COLO668 (cell line): ENCODE results near the gene SLC6A19.

Experiments
- DNase-seq: peaks from one replicate; lab custom pipeline; 2025; ENCODE audit not compliant: unreplicated experiment; lab: John Stamatoyannopoulos, UW

SLC6A19 gene

DNA sequence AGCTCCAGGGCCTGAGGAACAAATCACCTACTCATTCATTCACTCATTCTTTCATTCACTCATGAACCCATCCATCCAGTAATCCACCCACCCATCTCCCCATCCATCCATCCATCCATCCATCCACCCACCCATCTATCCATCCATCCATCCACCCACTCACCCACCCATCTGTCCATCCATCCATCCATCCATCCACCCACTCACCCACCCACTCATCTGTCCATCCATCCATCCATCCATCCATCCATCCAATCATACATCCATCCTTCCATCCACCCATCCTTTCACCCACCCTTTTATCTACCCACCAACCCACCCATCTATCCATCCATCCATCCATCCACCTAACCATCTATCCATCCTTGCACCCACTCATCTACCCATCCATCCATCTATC lies 35.5 kb upstream of the SLC6A19 start:
- no peak for DNase-seq

DNA sequence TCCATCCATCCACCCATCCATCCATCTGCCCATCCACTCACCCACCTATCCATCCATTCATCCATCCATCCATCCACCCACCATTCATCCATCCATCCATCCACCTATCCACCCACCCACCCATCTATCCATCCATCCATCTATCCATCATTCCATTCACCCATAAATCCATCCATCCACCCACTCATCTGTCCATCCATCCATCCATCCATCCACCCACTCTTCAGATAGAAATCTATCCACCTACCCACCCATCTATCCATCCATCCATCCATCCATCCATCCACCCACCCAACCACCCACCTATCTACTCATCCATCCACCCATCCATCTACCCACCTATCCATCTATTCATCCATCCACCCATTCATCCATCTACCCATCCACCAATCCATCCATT lies 35.0 kb upstream of the SLC6A19 start:
- DNase-seq = no peak

DNA sequence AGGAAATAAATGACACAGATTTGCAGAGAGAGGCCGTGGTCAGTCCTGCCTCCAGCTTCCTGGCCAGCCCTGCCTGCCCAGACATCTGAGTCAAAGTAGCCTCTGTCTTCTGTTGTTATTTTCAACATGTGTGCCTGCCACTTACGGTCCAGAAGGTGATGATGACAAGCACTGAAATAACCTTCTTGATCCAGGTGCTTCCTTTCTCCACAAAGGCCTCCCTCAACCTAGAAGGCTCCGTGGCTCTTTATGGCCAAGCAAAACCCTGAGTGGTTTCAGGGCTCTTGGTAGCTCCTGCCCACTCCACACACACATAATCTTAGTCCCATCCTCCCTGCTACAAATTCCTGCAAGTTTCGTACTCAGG lies 34.1 kb upstream of the SLC6A19 start:
- no peak for DNase-seq

DNA sequence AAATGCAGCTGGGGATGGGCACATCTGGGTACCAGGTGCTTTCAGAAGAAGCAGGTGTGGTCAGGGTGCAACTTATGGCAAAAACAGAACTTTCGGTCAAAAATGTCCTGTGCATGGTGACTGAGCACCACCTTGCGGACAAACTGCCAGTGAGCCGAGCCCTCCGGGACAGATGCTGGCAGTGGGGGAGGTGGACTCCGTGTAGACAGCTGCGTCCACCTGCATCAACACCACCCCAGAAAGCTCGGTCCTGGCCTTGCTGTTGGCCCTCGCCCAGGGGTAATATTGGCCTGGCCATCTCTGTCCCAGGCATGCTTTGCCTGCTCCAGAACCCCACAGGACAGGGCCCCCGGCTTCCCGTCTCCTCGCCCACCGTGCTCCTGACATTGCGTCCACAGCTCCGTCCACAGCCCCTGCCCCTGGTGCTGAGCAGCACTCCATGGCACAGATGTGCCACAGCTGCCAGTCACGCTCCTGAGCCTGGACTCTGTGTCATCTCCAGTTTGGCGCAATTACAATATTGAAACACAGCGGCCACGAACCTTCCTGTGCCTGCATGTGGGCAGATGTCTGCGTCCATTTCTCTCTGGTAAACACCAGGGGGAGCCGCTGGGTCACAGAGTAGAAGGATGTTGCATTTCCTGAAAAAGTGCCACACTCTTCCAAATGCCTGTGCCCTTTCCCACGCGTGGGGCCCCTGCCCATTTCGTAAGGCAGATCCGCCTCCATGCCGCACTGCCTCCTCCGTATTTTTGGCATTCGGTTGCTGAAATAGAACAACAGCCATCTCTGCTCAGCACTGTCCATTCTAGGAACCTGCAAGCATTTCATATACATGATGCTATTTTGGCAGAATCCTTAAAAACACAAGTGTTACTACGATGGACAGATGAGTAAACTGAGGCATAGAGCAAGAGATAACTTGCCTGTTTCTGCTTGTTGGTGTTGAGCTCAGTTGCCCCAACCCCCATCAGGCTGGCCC lies 33.4 kb upstream of the SLC6A19 start:
- DNase-seq = peak; percentile 82

DNA sequence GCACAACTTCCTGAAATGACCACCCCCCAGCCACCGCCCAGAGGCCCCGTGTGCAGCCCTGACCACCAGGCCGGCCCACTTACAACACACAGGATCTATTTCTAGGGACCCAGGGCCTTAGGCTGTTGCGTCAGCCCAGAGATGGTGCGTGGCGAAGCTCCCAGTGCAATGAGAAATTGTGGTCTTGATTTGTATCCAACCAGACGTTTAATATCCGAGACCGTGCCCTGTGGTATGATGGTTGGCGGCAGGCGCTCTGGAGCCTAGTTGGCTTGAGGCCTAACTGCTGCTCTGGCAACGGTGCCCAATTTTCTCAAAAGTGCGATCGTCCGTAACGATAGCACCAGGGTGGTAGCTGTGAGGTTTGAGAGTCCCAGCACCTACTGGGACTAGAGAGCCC lies 32.6 kb upstream of the SLC6A19 start:
- DNase-seq = no peak

DNA sequence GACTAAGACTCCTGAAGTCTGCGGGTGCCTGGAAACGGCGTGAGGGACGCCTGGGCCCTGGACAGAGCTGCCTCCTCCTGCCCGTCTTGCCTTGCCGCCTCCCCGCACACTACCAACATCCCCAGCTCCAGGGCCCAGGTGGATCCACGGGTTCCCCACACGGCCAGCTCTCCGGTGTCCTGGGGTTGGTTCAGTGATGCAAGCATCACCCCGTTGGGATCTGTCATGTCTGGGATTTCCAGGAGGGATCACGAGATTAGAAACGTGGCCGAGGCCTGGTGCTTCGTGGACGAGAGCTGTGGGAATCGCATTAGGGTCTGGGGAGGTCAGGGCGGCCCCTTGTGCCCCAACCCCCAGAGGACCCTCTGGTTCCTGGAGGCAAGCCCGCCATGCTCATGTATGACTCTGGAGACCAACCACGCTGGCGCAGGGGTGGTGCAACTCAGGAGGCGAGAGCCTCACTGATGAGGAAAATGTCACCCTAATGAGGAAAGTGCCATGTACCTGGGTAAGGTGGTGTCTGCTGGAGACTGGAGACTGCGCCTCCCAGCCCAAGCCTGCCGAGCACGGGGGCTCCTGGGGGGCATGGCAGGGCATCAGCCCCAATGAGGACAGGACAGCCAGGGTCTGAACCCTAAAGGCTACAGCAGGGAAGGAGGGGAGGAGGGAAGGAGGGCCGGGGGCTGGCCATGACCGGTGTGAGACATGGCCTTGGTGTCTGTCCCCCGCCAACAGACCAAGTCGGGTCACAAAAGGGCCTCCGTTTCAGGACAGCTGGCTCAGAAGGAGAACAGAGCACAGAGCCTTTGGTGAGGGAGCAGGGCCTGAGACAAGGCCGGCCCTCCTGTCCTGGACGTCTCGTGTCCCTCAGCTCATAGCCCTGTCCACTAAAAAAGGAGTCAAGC lies 31.9 kb upstream of the SLC6A19 start:
- DNase-seq = no peak

DNA sequence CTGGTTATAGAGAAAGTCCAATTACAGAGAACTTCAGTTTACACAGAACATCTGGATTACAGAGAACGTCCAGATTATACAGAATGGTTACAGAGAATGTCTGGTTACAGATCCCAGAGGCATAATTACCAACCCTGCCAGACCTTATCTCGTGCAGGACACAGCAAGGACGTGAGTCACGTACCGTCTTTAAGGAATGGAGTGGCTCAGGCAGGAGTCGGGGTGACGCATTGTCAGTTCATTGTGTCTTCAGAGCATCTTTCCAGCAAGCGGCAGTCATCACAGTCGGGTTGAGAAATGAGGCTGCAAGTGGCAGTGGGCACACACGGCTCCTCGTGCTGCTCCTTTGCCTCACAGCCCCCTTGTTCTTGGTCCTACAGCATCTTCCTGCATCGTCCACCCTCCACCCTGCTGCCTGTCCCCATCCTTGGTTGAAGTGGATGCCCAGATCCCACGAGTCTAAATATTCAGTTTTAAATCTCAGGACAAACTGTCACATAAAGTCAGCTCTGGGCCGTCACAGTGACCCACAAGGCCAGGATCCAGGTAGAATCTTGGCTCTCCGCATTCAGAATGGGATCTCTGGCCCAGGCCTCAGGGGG lies 30.0 kb upstream of the SLC6A19 start:
- no peak for DNase-seq

DNA sequence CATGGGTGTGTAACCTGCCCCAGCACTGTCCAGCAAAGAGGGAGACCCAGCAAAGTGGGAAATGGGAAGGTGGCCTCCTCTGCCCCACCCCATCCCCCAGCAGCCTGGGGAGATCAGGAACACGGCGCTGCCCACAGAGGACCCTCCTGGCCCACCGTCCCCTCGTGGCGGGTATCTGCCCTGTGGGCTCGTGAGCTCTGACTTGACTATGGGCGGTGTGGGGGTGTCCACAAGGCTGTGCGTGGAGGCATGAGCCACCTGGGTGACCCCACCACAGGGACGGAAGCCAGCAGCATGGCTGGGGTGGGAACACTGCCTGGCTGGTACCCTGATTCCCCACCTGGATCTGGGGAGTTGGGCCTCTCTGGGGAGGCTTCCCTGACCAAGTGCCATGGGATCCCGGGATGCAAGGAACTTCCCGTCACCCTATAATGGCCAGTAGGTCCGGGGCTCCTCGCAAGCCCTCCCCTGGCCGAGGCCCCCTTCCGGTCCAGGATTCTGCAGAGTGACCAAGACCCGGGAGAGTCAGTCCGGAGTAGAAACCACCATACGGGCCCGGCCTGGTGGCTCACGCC lies 29.3 kb upstream of the SLC6A19 start:
- DNase-seq = no peak

DNA sequence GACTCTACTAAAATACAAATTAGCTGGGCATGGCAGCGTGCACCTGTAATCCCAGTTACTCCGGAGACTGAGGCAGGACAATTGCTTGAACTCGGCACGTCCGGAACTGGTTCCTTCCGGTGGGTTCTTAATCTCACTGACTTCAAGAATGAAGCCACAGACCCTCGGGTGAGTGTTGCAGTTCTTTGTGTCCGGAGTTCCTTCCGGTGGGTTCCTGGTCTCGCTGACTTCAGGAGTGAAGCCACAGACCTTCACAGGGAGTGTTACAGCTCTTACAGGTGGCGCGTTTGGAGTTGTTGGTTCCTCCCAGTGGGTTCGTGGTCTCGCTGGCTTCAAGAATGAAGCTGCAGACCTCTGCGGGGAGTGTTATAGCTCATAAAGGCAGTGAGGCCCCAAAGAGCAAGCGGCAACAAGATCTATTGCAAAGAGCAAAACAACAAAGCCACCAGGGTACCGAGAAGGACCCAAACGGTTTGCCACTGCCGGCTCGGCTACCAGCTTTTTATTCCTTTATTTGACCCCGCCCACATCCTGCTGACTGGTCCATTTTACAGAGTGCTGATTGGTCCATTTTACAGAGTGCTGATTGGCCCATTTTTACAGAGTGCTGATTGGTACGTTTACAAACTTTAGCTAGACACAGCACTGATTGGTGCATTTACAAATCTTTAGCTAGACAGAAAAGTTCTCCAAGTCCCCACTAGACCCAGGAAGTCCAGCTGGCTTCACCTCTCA lies 28.6 kb upstream of the SLC6A19 start:
- no peak for DNase-seq

DNA sequence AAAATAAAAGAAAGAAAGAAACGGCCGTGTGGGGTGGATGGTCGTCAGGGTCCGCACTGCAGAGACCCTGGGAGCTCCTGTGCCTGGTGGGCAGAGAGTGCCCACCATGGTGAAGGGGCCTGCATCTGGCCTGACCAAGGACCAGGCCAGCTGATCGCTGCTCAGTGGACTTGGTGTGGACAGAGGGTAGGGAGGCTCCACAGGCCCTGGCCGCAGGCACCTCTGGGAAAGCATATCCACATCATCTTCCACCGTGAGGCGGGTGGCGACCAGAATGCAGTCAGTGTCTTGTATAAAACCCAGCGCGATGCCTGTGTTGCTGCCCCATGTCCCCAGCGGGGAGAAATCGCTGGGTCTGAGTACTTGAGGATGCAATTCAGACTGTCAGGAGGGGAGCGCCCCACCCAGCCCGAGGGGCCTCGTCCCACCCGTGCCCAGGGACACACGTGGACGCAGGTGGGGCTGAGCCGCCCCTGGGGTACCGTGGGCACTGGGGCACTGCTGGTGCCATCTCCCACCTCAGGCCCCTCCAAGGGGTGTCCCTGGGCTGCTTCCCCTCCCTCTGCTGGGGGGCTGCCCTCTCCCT lies 27.8 kb upstream of the SLC6A19 start:
- no peak for DNase-seq

DNA sequence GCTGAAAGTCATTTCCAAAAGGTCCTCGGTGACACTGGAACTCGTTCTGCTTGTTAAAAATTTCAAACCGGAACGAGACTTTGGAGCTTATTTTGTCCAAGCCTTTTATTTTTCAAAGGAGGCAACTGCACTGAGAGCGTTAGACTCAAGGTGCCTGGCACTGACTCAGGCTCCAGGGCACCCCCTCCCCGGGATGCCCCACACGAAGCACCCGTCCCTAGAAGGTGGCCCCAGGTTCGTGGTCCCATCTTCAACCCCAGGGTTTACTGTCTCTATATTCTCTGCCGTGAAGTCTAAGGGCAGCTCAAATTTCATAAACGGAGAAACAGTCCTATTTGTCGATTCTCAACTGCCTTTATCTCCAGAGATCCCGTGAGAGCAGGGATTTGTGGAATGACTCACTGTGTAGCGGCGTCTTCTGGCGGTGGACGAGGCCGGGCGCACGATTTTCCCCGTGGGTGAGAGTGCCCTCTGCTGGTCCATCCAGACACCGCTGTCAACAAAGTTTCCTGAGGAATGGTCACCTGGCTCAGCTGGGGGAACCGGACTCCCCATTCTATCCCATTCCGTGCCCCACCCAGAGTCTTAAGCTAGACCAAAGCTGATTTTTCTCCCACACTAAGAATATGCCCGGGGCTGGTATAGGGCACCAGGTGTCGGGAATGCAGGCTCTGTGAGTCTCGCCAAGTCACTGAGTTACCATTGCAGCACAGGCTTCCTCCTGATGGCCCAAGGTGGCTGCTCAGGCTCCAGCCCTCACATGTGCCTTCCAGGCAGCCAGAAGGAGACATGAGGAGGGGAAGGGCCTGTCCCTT lies 27.1 kb upstream of the SLC6A19 start:
- peak; percentile 83 for DNase-seq

DNA sequence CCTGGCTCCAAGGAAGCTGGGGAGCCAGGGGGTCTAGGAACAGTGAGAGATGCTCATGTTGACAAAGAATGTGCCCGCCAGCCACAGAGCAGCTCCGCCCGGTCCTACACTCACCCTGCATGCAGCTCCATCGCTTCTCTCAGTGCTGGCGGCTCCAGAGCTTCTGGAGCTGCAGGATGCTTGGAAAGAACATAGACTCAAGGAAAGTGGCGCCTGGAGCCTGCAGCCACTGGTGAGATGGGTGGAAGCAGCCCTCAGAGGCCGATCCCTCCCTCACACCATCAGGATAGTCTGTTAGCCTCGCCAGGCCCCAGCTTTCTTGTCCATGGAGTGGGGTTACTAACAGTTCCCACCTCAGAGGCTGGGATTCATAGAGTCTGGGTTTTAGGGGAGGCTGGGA lies 26.4 kb upstream of the SLC6A19 start:
- no peak for DNase-seq

DNA sequence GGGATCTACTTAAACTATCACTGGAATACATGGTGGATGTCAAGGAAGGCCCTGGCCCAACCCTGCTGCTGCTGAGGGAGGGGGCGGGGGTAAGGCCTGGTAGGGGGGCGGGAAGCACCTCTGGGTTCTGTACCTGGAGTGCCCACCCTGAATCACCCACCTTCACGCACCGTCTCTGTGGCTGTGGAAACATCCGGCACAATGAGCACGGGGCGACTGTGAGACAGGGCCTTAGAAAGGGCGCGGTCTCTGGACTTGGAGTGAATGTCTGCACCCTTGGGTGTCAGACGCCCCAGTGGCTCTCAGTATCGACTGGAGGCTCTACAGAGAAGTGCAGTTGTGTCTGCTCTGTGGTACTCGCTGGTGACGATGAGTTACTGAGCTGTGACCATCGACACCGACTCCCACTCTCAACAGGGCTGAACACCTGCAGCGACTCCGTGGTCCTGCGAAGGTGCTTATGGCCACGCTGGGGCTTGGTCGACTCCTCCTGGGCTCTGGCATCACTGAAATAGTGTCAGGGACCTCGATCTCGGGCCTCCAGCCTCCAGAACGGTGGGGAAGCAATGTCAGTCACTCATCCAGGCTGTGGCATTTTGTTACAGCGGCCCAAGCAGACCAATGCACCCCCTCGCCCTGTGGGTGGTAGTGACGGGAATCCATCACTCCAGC lies 25.5 kb upstream of the SLC6A19 start:
- DNase-seq = no peak

DNA sequence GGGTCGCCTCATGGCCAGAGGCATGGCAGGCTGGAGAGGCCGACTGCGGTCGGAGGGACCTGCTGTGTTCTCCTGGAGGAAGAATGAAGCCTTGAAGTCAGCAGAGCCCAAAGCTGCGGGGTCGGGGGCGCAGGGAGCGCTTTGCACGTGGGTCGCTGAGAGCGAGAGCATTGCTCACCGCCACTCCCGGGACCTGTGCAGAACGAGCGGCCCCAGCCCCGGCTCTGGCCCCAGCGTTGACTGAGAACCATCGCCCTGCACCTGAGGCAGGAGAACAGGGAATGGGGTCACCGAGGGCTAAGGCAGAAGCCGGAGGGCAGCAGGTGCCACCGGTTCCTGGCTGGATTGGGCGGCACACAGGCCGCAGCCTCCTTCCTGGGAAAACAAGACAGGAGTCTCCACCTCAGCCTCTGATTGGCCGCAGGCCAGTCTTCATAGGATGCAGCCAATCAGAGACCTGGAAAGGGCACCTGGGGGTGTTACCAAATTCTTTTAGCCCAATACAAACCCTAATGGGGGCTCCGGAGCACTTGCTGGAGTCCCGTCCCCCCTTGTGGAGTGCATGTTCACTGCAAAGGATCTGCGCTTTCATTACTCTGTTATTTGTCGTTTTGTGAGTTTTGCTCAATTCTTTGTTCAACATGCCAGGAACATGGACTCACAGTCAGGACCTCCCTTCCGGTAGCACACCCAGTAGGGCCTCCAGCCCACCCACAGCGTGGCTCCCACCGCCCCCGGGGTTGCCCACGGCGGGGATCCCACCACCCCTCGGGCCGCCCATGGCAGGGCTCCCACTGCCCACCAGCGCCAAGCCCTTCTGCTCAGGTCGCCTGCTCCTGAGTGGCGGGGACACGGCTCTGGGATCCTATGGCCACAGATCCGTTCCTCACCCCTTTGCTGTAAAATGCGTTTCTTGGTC lies 24.7 kb upstream of the SLC6A19 start:
- no peak for DNase-seq

DNA sequence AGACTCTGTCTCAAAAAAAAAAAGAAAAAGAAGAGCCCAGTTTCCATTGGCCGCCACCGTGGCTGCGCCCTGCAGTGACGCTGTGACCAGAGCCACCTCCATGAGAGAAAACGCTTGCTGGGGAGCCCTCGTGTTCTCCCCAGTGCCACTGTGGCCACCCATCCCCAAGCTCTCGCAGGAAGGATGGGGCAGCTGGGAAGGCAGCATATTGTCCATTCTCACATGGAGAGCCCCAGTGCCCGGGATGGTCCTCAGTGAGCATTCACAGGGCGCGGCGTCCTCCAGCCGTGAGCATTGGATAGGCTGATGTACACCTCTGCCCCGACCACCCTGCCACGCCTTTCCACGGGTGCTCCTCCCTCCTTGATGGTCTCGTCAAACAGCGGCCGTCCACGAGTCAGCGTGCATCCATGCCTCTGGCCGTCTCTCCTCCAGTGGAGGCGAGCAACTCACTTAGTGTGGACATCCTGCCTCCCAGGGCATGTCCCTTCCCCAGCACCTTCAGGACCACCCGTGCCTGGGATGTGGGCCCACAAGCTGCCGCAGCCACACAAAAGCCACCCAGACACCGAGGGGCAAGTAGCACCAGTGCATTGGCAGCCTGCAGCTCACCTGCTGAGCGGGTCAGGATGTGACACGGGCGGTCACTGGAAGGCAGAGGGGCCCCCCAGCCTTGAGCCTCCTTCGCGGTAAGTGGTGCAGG lies 23.4 kb upstream of the SLC6A19 start:
- DNase-seq = no peak

DNA sequence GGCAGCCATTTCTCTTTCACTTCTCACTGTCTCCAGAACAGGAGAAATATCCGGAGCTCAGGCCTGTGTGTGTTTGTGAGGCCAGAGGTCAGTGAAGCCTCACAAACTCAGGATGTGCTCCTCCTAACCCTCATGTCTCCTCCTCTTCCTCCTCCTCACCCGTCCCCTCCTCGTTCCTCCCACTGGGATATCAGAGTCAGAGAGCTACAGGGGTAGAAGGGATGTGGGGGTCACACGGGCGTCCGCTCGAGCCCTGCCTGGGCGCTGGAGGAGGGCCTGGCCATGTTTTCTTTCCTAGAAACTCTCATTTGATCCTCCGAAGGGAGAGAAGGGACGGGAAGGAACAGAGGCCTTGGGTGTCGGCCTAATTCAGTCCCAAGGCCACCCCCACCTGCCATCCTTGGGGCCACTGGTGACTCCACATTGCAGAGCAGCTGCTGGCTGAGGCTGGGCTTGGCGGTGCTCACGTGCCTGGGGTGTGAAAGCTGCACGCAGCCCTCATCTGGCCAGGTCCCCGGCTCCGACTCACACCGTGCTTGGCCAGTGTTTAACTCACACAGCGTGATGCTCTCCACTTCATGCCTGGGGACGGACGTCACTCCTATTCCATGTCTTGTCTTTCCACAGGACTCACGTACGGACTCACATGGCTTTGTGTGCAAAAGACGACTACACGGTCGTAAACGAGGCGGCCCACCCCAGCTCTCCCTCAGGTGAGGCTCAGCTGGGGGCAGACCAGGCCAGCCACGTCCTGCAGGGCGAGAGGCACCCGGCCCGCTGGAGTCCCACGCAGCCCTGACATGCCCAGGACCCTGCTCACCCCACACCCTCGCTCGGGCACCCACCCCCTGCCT lies 22.6 kb upstream of the SLC6A19 start:
- DNase-seq = no peak
